Activated CD4-positive, alpha-beta T cell treated with anti-CD3 and anti-CD28 coated beads, Interleukin-2, amount 50 U/mL, for 4 hours (primary cell): Measurements from ENCODE around the gene SPATA32.

Source experiments
- DNase-seq, 2 experiments: peaks; one replicate each; pipeline ENCODE4 v3.0.0-alpha.2; 2020

The SPATA32 gene

DNA sequence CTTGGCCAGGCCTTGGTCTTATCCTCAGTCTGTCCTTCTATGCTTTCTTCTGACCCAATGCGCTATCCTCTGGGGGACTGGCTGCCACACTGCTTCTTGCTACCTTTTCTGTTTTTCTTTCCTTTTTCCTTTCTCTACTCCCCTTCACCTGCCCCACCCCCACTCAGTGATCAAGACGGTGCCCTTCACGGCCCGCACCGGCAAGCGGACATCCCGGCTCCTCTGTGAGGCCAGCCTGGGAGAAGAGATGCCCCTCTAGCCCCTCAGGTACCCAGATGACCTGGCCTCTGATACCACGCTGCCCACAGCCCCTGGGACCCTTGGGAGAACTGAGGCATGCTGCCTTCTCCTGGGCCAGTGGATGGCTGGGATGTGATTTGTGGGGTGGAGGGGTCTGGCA is 15.6 kb downstream of the SPATA32 start:
- no peak for DNase-seq

DNA sequence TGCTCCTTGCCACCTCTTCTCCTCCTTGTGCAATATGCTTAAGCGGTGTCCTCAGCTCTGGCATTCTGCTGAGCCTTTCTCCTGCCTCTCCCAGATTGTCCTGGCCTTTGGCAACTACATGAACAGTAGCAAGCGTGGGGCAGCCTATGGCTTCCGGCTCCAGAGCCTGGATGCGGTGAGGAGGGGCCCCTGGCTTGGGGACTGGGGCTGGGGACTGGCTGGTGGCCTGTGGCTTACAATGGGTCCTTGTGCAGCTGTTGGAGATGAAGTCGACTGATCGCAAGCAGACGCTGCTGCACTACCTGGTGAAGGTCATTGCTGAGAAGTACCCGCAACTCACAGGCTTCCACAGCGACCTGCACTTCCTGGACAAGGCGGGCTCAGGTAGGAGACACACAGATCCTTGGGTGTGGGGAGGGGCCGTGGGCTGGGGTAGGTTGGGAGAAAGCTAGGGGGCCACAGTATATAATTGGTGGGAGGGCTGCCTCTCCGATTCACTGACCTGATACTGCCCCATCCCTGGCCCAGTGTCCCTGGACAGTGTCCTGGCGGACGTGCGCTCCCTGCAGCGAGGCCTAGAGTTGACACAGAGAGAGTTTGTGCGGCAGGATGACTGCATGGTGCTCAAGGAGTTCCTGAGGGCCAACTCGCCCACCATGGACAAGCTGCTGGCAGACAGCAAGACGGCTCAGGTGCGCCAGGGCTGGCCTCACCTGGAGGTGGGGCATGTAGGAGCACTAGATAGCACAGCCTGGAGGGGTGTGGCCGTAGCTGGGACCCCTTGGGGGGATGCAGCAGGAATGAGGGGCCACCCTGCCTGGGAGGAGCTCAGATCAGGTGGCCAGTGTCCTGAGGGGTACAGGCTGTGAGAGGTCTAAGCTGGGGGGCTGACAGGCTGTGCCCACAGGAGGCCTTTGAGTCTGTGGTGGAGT is 16.9 kb downstream of the SPATA32 start:
- DNase-seq, result no peak

DNA sequence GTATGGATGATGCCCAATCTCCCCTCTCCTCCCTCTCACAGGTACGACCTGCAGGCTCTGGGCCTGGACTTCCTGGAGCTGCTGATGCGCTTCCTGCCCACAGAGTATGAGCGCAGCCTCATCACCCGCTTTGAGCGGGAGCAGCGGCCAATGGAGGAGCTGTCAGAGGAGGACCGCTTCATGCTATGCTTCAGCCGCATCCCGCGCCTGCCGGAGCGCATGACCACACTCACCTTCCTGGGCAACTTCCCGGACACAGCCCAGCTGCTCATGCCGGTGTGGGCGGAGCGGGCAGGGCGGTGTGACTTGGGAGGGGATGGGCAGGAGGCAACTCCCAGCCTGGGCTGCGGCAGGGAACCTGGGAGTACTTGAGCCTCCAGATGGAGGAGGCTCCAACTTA is 18.1 kb downstream of the SPATA32 start:
- no peak for DNase-seq

DNA sequence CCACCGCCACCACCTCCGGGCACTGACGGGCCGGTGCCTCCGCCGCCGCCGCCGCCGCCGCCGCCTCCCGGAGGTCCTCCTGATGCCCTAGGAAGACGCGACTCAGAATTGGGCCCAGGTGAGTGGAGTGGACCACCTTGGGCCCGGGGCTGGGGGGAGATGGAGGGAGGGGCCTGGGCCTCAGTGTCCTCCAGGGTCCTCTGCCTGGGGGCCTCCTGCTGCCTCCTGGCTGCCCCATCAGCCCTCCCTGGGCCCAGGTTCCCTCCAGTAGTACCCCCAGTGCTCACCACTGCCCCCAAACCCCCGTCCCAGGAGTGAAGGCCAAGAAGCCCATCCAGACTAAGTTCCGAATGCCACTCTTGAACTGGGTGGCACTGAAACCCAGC is 19.9 kb downstream of the SPATA32 start:
- no peak for DNase-seq

DNA sequence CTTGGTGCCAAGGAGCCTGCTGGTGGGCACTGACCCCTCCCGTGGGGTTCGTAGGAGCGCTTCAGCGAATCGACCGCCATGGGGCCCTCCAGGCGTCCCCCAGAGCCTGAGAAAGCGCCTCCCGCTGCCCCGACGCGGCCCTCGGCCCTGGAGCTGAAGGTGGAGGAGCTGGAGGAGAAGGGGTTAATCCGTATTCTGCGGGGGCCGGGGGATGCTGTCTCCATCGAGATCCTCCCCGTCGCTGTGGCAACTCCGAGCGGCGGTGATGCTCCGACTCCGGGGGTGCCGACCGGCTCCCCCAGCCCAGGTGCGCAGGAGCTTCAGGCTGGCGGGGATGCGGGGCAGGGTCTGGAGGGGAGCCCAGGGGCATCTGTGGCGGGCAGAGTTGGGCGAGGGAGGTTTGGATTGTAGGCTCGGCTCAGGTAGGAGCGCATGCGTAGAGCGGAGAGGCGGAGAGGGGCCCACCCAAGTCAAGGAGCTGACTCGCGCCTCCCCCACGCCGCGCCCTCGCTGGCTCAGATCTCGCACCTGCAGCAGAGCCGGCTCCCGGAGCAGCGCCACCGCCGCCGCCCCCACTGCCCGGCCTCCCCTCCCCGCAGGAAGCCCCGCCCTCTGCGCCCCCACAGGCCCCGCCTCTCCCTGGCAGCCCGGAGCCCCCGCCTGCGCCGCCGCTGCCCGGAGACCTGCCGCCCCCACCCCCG is 20.4 kb downstream of the SPATA32 start:
- DNase-seq, result no peak

DNA sequence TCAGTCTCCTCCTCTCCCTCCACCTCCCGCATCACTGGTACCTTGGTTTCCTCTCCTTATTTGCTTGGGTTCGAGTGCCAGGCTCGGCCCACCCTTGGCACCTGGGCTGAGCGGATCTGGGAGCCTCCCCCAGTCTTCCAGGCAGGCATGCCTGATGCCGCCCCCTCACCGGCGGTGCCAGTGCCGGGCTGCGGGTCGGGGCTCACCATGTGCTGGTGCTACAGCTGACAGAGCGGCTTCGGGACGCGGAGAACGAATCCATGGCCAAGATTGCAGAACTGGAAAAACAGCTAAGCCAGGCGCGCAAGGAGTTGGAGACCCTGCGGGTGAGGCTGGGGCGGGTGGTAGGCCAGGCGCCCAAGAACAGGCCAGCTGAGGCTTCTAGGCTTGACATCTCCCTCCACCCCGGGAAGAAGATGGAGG is 21.0 kb downstream of the SPATA32 start:
- no peak for DNase-seq

DNA sequence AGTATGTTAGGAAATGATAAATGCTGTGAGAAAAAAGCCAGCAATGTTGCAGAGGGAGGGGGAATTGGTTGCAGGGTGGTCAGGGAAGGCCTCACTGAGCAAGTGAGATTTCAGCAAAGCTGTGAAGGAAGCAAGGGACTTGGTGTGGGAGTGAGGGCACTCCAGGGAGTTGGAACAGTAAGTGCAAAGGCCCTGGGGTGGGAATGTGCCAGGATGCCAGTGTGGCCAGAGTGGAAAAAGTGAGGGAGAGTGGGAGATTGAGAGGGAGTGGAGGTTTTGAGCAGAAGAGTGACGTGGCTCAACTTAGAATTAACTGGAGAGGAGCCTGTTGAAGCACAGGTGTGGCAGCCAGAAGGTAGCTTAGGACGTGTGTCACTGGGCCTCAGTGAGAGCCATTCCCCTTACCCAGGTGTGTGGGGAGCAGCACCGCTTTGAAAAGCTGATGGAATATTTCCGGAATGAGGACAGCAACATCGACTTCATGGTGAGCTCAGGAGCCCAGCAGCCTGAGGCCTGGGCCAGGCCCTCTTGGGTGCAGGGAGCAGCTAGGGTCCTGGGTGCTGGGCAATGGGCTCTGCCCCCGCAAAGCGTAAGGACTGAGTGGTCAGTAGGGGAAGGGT is 23.6 kb downstream of the SPATA32 start:
- DNase-seq, result no peak

DNA sequence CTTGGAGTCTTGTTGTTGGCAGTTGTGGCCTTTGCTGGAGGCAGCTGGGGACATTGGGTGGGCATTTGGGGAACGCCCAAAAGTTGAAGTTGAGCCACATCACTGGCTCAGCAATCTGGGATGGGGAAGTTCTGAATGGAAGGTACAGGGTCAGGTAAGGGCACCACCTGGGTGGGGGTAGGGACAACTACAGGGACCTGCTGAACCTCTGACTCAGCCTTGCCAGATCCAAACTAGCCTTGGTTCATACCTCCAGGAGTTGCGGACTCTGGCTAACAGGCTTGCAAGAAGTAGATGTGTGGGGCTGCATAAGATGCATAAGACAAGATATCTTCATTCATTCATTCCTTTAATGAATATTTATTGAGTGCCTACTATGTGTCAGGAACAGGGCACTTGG is 24.2 kb downstream of the SPATA32 start:
- no peak for DNase-seq

DNA sequence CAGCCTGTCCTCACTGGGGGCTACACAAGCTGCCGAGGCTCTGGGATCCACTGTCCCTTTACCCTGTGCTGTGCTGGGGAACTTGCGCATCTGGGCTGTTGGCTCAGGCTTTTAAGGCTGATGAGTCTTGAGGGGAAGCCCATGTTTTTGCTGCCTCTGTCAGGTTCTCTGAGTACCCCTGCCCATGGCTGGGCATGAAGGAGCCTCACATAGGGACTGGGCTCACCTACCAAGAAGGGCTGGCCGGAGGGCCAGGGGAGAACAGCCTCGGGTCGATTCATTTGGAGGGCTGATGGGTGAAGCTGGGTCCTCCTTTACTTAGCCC is 25.6 kb downstream of the SPATA32 start:
- DNase-seq, result no peak

DNA sequence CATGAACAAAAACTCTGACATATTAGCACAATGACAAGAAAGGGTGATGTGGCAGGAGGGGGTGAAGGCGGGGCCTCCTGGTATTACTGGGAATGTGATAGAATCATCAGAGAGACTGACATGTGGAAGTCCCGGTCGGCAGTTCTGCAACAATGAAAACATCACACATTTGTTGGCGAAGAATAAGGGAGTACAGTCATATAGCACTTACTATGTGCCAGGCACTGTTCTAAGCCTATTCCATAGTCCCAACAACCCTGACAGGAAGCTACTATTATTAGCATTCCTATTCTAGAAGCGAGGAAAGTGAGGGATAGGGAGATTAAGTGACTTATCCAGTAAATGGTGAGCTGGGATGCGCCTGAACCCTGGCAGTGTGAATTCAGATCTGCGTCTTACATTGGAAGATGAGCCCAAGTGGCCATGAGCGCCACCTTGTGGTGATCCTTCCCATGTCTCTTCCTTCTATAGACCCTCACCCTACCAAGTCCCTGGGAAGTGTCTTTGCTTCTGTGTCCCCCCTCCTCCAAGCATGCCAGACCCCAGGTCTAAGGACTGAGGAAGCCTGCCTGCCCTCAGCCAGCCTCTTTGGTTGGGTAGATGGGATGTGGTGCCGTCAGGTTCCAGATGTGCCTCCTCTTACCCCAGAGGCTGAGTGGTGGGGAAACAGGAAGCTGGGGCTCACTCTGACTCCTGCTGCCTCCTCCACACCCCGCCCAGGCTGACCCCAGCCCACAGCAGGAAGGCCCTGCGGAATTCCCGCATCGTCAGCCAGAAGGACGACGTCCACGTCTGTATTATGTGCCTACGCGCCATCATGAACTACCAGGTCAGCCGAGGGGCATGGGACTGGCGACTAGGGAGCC is 26.2 kb downstream of the SPATA32 start:
- peak; percentile 76 to 78 for DNase-seq

DNA sequence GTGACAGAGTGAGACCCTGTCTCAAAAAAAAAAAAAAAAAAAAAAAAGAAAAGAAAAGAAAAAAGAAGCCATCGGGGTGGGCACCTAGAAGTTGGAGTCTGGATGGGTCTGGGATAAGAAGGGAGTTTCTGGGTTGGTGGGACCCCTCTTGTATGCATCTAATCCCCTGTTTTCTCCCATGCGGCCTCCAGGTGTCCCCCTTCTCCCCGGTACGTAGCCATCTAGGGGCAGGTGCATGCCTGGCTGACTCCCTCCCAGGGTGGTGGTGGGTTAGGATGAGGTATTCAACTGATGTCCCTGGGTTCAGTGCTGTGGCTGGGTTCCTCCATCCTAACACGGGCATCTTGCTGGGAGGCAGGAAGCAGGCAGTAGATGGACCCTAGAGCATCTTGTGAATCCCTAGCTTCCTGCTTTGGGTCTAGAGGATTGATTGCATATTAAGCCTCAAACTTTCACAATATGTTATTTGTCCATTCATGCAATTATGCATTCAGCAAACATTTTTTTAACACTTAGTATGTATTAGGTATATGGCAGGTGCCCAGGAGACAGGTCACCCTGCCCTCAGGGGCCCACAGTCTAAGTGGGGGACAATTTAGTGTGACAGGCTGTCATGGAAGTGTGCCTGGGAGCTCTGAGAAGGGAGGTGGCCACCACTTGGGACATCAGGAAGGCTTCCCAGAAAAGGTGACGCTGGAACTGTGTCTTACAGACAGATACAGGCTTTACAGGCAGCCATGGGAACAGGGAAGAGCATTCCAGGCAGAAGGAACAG is 27.1 kb downstream of the SPATA32 start:
- DNase-seq, result peak in 1 of 2 experiments; percentile 46

DNA sequence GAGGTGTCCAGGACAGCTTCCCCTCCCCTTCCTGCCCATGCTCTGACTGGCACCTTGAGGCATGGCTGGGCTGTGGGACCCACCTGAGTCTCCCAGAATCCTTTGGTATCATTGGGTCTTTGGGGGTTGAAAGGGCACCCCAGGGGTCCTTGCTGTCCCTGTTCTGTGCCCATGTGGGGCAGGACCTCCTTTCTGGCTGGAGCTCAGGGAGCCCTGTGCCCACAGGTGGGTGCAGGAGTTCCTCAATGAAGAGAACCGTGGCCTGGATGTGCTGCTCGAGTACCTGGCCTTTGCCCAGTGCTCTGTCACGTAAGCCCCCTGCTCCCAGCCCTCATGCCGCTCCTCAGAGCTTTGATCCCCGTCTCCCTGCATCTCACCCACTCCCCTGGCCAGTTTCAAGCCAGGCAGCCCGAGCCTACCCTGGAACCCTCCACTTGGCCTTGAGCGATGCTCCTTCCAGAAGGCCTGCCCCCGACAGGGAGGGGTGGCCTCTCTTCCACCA is 28.4 kb downstream of the SPATA32 start:
- DNase-seq, result no peak

DNA sequence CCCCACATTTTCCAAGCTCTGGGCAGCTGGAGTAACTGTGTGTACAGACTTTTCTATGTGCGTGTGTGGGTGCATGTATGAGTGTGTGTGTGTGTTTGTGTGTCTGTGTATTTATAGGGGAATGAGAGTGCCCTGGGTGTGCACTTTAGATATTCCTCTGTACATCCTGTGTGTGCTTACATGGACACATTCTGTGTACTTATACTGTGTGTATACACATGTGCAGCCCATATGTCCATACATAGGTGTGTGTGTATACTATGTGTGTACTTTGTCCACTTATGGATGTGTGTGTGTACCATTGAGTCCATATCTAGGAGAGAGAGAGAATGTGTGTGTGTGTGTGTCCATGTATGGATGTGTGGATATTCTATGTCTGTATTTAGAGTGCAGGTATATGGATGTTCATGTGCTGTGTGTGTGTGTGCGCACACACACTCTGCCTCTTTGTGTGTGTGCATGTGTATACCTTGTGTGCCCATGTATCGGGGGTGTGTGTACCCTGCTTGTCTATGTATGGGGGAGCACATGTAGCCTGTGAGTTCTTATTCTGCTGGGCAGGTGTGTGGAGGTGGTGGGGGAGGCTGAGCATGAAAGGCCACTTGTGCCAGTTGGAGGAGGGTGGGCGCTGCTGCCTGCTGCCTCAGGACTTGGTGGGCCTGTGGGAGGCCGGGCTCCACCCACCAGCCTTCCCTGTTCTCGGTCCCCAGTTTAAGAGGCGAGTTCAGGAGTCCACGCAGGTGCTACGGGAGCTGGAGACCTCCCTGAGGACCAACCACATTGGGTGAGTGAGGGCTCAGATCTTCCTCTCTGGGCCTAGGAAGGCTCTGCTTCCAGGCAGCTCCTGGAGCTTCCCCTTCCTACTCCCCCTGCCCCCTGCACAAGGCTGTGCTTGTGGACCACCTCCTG is 29.1 kb downstream of the SPATA32 start:
- no peak for DNase-seq

DNA sequence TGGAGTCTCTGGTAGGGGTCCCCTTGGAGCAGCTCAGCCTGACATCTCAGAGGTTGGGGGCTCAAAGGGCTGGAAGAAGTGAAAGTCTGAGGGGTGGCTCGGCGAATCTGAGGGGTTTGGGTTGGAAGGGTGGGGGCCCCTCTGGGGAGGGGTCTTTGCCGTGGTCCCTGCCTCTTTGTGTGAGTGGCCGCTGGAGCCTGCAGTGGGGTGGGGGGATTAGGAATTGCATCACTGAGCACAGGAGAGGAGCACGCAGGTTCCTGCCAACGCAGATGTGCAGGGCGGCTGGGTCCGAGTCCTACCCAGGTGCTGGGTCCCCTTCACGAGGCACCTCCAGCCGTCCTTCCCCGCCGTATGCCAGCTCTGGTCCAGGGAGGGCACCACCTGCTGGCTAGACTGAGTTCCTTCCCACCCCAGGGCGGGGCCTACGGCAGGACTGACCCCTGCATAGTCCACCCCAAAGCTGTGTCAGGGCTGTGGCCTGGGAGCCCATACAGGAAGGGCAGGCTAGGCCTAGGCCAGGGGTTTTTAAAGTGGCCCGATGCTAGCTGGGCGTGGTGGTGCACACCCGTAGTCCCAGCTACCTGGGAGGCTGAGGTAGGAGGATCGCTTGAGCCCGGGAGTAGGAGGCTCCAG is 30.3 kb downstream of the SPATA32 start:
- DNase-seq, result no peak

DNA sequence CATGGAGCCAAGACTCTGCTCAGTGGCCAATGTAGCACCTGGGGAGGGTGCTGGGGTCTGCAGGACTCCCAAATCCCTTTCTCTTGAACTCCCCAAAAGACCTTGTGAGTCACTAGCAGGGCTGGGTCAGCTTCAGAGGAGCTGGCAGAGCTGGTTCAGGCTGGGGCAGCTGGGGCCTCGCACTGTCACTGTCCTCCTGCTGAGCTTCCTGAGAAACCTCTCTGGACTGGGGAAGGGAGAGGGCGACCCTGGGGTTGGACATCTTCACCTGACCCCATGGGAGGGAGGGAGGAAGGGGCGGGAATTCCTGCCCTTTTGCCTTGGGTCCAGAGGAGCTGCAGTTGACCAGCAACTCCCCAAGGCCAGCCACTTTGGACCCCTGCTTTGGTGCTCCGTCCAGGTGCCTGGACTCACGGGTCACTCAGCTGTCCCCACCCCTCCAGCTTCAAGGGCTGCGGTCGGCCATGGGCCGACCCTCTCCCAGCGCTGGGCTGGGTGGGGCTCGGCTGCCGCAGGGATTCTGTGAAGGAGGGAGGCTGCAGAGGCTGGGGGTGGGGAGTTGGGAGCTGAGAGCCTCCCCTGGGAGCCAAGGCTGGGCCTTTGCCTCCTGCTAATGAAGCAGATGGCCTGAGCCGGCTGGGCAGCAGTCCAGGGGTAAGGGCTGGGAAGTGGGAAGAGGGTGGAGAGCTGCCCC is 31.0 kb downstream of the SPATA32 start:
- no peak for DNase-seq

DNA sequence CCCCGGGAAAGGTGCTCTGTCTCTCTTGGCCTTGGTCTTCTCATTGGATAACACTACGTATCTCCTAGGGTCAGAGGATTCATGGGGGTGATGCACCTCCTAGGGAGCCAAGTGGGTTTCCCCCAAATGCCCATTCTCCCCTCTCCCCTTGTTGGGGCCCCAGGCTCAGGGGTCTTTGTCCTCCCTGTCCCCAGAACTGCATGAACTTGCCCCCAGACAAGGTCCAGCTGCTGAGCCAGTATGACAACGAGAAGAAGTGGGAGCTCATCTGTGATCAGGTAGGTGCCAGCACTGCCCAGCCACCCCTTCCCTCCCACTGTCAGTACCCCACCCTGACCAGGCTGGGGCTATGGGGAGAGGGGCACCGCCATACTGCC is 31.5 kb downstream of the SPATA32 start:
- no peak for DNase-seq

DNA sequence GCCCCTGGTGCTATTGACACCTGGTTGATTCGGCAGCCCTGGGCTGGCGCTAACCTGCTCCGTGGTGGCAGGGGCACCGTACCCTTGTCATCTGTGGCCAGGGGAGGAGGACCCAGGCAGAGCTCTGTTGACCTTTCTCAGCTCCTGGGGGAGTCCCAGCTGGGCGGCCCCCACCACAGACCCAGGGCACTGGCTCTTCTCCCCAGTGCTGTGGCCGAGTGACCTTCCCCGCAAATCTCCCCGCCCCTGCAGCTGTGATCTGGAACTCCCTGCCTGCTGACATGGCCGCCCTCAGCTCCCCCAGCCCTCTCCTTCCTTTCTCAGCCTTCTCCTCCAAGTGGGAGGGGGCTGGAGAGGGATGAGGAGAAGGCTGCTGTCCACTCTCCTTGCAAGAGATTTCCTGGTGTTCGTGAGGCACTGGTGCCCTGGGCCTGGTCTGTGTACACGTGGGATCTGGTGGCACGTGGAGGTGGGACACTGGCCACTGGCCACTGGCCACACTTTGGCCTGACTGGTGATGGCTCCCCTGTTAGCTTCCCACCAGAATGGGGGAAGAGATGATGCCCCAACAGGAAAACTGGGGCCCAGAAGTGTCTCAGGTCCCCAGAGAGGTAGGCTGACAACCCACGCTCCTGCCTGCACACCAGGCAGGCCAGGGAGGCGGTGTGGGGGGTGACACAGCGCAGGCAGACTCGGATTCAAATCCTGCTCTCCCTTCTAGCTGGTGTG is 32.0 kb downstream of the SPATA32 start:
- DNase-seq, result no peak

DNA sequence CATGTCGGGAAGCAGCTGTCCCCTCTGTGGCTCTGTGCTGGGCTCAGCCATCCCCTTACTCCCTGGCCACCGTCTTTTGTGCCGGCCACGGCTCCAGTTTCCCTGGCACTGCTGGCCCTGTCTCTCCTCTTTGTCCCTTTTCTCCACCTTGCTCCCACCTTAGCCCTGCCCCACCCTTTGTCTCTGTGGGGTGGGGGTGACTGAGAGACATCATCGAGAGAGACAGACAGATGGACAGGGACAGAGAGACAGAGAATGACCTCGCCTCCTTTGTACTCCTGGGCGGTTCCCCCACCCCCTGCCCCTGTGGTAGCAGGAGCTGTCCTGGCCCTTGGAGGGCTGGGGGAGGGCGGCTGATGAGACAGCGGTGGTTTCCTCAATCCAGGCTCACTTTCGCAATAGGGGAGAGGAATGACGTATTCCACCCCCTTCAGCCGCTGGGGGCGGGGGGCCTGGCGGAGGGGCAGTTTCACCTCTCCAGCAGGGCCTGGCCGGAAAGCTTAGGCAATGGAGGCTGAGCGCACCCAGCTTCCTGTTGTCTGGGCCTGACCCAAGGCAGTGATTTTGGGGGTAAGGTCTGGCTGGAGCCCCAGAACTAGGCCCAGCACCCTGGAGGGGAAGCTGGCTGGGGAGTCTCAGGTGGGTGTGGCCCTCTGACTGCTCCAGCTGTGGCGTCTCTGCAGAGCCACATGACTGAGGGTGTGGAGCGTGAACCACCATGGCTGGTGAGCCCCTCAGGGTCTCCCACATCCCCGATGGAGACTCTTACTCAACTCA is 32.9 kb downstream of the SPATA32 start:
- DNase-seq, result peak; percentile 67 to 68
